ENCODE results near the gene C19orf25. TPM values are rescaled to one million over a fixed set of nuclear protein-coding genes. Genes with fewer than 3 reads are reported as not detected.

The C19orf25 gene
- total and polyA plus RNA-seq, 2 of the 13 experiments (the other 11 are each of a cell fraction or from before 2014, with no cell fraction given) = 14.2 to 32.4 TPM

GRCh38 chr19:1446713-1447481, 32.1 kb downstream of the C19orf25 start (continued):
- no peak for TF ChIP-seq MLXIP (CRISPR knock-in tag; IDR thresholded peaks at IDR 0.05; ENCODE audit: borderline replicate concordance)
- 0 out of 2 replicates have a peak, but pooled peaks have one; percentile 28 for TF ChIP-seq THAP9 (CRISPR knock-in tag; IDR thresholded peaks at IDR 0.05; ENCODE audit: borderline replicate concordance)
- TF ChIP-seq ZNF441 (CRISPR knock-in tag; IDR thresholded peaks at IDR 0.05; ENCODE audit: borderline replicate concordance) = peak; percentile 53; the same call in 1 of the 2 replicates
- 0 out of 2 replicates have a peak, but pooled peaks have one; percentile 26 for TF ChIP-seq BCL6 (CRISPR knock-in tag; IDR thresholded peaks at IDR 0.05)
- TF ChIP-seq PHF21A (CRISPR knock-in tag; IDR thresholded peaks at IDR 0.05) = no peak
- no peak for TF ChIP-seq ZNF570 (CRISPR knock-in tag; IDR thresholded peaks at IDR 0.05; ENCODE audit: borderline replicate concordance)
- peak; percentile 61; the same call in 1 of the 2 replicates for TF ChIP-seq MXD1 (CRISPR knock-in tag; IDR thresholded peaks at IDR 0.05)
- no peak for TF ChIP-seq NFRKB (IDR thresholded peaks at IDR 0.05)
- peak; percentile 80 for TF ChIP-seq ZNF430 (CRISPR knock-in tag; IDR thresholded peaks at IDR 0.05)
- TF ChIP-seq JUNB (CRISPR knock-in tag; IDR thresholded peaks at IDR 0.05; ENCODE audit: borderline replicate concordance) = no peak
- no peak for TF ChIP-seq U2AF2 (IDR thresholded peaks at IDR 0.05; ENCODE audit: low read depth, low read length)
- TF ChIP-seq KIAA2018 (CRISPR knock-in tag; IDR thresholded peaks at IDR 0.05; ENCODE audit: borderline replicate concordance) = no peak
- TF ChIP-seq BORCS8-MEF2B (CRISPR knock-in tag; IDR thresholded peaks at IDR 0.05) = peak; percentile 30; the same call in 1 of the 2 replicates
- no peak for TF ChIP-seq ZNF33A (CRISPR knock-in tag; IDR thresholded peaks at IDR 0.05; ENCODE audit: borderline replicate concordance)
